SK-N-SH treated with all-trans-retinoic acid at 6 μM for 48 hours (cell line): ENCODE data around the gene TFR2.

Source experiments
- ATAC-seq: fragments of 200-7000 bp; cut with Tn5 transposase; 3 replicates; pipeline ENCODE4 v1.9.1; 2020; ENCODE audit warnings: mild to moderate bottlenecking, moderate library complexity
- BACH2 ChIP-seq: fragments of 250-450 bp; sonication (Bioruptor Pico); IDR thresholded peaks from 2 replicates; pipeline ENCODE4 v1.9.0; 2021; ENCODE audit warnings: mild to moderate bottlenecking, borderline replicate concordance
- CREB5 ChIP-seq: fragments of 250-450 bp; sonication (Bioruptor Pico); IDR thresholded peaks from 2 replicates; pipeline ENCODE4 v1.5.1; 2020; ENCODE audit warnings: low read depth, mild to moderate bottlenecking, moderate library complexity
- CSDC2 ChIP-seq: fragments of 250-450 bp; sonication (Bioruptor Pico); IDR thresholded peaks from 2 replicates; pipeline ENCODE4 v1.5.0; 2020; ENCODE audit warnings: mild to moderate bottlenecking, moderate library complexity
- ESRRG ChIP-seq: fragments of 250-450 bp; sonication (Bioruptor Pico); IDR thresholded peaks from 2 replicates; pipeline ENCODE4 v1.6.1; 2021; ENCODE audit warnings: mild to moderate bottlenecking
- GLIS3 ChIP-seq: fragments of 250-450 bp; sonication (Bioruptor Pico); IDR thresholded peaks from 2 replicates; pipeline ENCODE4 v1.5.0; 2020; ENCODE audit warnings: mild to moderate bottlenecking, moderate library complexity
- ISL1 ChIP-seq: fragments of 250-450 bp; sonication (Bioruptor Pico); IDR thresholded peaks from 2 replicates; pipeline ENCODE4 v2.1.2; 2022; ENCODE audit warnings: mild to moderate bottlenecking, moderate library complexity
- OSR1 ChIP-seq: fragments of 250-450 bp; sonication (Bioruptor Pico); IDR thresholded peaks from 2 replicates; pipeline ENCODE4 v1.8.0; 2022; ENCODE audit warnings: moderate library complexity, mild to moderate bottlenecking, inconsistent platforms
- POU6F1 ChIP-seq: fragments of 250-450 bp; sonication (Bioruptor Pico); IDR thresholded peaks from 2 replicates; pipeline ENCODE4 v1.8.0; 2021; ENCODE audit warnings: low read depth, mild to moderate bottlenecking, moderate library complexity, borderline replicate concordance
- RARB ChIP-seq: fragments of 250-450 bp; sonication (Bioruptor Pico); IDR thresholded peaks from 2 replicates; pipeline ENCODE4 v1.8.0; 2021; ENCODE audit warnings: mild to moderate bottlenecking, moderate library complexity
- SNAI2 ChIP-seq: fragments of 250-450 bp; sonication (Bioruptor Pico); IDR thresholded peaks from 2 replicates; pipeline ENCODE4 v1.5.0; 2020; ENCODE audit warnings: mild to moderate bottlenecking, moderate library complexity
- TCF4 ChIP-seq: fragments of 250-450 bp; sonication (Bioruptor Pico); IDR thresholded peaks from 2 replicates; pipeline ENCODE4 v1.8.0; 2021; ENCODE audit warnings: mild to moderate bottlenecking, moderate library complexity, borderline replicate concordance
- TOX ChIP-seq: fragments of 250-450 bp; sonication (Bioruptor Pico); IDR thresholded peaks from 2 replicates; pipeline ENCODE4 v1.8.0; 2021; ENCODE audit warnings: mild to moderate bottlenecking, moderate library complexity, borderline replicate concordance
- ZC3H10 ChIP-seq: fragments of 250-450 bp; sonication (Bioruptor Pico); IDR thresholded peaks from 2 replicates; pipeline ENCODE4 v1.5.1; 2021; ENCODE audit warnings: mild to moderate bottlenecking, moderate library complexity
- ZFP3 ChIP-seq: fragments of 250-450 bp; sonication (Bioruptor Pico); IDR thresholded peaks from 2 replicates; pipeline ENCODE4 v1.5.0; 2020; ENCODE audit warnings: mild to moderate bottlenecking, moderate library complexity
- ZFP30 ChIP-seq: fragments of 450-650 bp; formaldehyde crosslinking; IDR thresholded peaks from 2 replicates; pipeline ENCODE4 v1.5.0; 2022; ENCODE audit warnings: mild to moderate bottlenecking, moderate library complexity
- ZNF70 ChIP-seq: fragments of 450-650 bp; formaldehyde crosslinking; IDR thresholded peaks from 2 replicates; pipeline ENCODE4 v1.5.0; 2020; ENCODE audit warnings: mild to moderate bottlenecking, moderate library complexity
- ZNF8 ChIP-seq: fragments of 450-650 bp; formaldehyde crosslinking; IDR thresholded peaks from 2 replicates; pipeline ENCODE4 v1.5.0; 2020; ENCODE audit warnings: mild to moderate bottlenecking, moderate library complexity
- TF ChIP-seq, protein P1 (sequence below): fragments of 250-450 bp; sonication (Bioruptor Pico); IDR thresholded peaks from 2 replicates; pipeline ENCODE4 v1.5.1; 2021; ENCODE audit warnings: mild to moderate bottlenecking, moderate library complexity

Gene TFR2

GRCh38 chr7:100675105-100675451 lies 33.7 kb upstream of the TFR2 start:
- no peak; the same call in 2 of the 3 replicates for ATAC-seq
- TF ChIP-seq ZFP3 (CRISPR knock-in tag) (no peak), ISL1 (no peak), ZNF8 (CRISPR knock-in tag) (no peak), OSR1 (CRISPR knock-in tag) (no peak), GLIS3 (CRISPR knock-in tag) (no peak), BACH2 (CRISPR knock-in tag) (no peak), TCF4 (no peak), ZFP30 (CRISPR knock-in tag) (no peak), ZC3H10 (CRISPR knock-in tag) (no peak), TOX (CRISPR knock-in tag) (no peak), RARB (CRISPR knock-in tag) (no peak), ZNF70 (CRISPR knock-in tag) (no peak)
- TF ChIP-seq, protein P1, sequence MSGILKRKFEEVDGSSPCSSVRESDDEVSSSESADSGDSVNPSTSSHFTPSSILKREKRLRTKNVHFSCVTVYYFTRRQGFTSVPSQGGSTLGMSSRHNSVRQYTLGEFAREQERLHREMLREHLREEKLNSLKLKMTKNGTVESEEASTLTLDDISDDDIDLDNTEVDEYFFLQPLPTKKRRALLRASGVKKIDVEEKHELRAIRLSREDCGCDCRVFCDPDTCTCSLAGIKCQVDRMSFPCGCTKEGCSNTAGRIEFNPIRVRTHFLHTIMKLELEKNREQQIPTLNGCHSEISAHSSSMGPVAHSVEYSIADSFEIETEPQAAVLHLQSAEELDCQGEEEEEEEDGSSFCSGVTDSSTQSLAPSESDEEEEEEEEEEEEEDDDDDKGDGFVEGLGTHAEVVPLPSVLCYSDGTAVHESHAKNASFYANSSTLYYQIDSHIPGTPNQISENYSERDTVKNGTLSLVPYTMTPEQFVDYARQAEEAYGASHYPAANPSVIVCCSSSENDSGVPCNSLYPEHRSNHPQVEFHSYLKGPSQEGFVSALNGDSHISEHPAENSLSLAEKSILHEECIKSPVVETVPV (CRISPR knock-in tag), result no peak

DNA sequence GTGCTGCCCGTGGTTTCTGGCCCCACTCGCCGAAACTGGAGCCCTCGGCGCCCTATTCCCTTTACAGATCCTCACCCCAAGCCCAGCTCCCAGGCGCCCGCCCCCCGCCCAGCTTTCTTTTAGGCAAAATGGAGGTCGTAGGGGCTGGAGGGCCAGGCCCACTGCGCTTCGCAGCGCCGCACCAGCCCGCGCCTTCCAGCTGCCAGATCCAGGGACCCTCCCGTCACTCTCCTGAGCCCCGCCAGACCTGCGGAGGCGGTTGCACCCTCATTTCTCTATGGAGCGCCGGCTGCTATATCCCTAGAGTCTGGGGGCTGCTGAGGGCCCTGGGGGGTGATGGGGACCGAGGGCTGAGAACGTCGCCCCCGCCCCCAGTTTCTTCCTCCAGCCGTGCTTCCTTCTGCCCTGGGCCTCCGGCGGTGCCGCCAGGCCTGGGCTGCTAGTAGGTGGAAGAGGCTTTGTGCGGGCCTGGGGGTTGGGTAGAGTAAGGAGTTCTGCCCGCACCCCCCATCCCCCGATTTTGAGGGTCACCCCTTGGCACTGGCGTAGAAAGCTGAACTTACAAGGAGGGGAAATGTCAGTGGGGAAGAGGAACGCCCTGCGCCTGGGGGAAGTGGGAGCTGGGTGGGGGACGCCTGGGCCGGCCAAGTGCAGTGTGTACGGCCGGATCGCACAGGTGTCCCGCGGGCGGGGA lies 33.2 kb upstream of the TFR2 start:
- TF ChIP-seq ZNF8 (CRISPR knock-in tag) (no peak), SNAI2 (no peak), ESRRG (no peak), RARB (CRISPR knock-in tag) (no peak), CSDC2 (CRISPR knock-in tag) (no peak), CREB5 (CRISPR knock-in tag) (no peak), ZNF70 (CRISPR knock-in tag) (no peak), ISL1 (no peak), GLIS3 (CRISPR knock-in tag) (no peak), ZFP30 (CRISPR knock-in tag) (no peak), ZFP3 (CRISPR knock-in tag) (no peak), ZC3H10 (CRISPR knock-in tag) (no peak), OSR1 (CRISPR knock-in tag) (no peak)
- TF ChIP-seq, protein P1 (CRISPR knock-in tag), result no peak
- TF ChIP-seq, all 23 proteins: peak for 0
- peak; percentile 3 for ATAC-seq

DNA sequence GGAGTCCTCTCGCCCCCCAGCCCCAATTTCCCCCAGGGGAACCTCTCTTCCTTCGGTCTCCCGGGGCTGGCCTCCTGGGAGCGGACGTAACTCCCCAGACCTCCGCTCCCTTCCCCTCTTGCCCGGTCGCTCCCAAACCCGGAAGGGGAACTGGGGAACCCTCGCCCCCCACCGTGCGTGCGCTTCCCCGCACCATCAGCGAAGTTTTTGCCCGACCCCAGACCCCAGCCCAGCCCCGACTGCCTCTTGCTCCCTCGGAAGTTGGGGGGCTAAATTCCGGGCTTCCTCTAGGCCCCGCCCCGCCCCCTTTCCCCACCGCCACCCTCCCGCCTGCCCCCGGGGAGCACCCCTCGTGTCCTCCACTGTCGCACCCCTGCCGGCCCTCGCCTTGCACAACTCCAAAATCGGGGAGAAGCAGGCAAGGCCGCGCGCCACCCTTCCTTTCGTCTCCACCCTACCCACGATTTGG lies 32.6 kb upstream of the TFR2 start:
- ATAC-seq, result 0 out of 3 replicates have a peak, but pooled peaks have one; percentile 2
- TF ChIP-seq ISL1 (no peak), ZNF70 (CRISPR knock-in tag) (no peak), TCF4 (no peak), CSDC2 (CRISPR knock-in tag) (no peak), CREB5 (CRISPR knock-in tag) (no peak), ZFP3 (CRISPR knock-in tag) (no peak)

DNA sequence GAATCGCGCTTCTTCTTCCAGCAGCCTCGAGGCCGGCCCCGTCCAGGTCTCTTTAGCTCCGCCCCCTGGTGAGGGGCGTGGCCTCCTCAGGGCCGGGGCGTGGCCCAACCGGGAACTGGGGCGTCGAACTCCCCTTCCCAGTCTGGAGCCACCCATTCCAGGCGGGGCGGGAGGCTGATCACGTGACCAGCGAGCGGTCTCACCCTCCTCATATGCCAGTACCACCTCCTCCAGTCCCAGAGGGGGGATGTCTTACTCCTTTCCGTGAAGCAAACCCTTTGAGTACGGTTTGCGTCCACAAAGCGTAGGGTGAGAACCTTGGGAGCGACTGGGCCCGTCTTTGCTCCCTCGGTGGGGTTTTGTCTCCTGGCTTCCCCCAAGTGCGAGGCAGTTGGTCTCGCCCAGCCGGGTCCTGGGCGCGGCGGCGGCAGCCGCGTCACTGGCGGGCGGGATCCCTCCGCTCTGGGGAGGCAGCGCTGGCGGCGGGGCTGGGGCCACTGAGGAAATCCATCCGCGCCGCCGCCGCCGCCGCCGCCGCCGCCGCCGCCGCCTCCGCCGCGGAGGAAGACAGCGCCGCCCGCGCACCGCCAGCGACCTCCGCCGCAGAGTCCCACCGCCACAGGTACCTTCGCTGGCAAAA lies 32.1 kb upstream of the TFR2 start, which contains the start of gene GNB2:
Gene GNB2, plus strand, starts transcription at position 439 of the 640 bp plus-strand sequence. CDS start 2,526 bp downstream, outside the sequence.
- ATAC-seq, result peak; percentile 71

More for the DNA sequence above, 32.1 kb upstream of the TFR2 start, which contains the start of gene GNB2:
- TF ChIP-seq ZFP3 (CRISPR knock-in tag) (peak; percentile 76), CSDC2 (CRISPR knock-in tag) (peak; percentile 74; the same call in 1 of the 2 replicates), ZFP30 (CRISPR knock-in tag) (no peak), POU6F1 (CRISPR knock-in tag) (peak; percentile 86; the same call in 1 of the 2 replicates), BACH2 (CRISPR knock-in tag) (0 out of 2 replicates have a peak, but pooled peaks have one; percentile 48), TCF4 (no peak)
